IMR-90 (cell line): ENCODE results near the gene MSRB1. TPM values are rescaled to one million over a fixed set of nuclear protein-coding genes. Genes with fewer than 3 reads are reported as not detected.

ENCODE experiments used
- ATAC-seq: fragments of 200-7000 bp; cut with Tn5 transposase; 2 replicates; pipeline ENCODE4 v1.9.1; 2020; ENCODE audit warnings: low read depth, mild to moderate bottlenecking, moderate library complexity
- BruUV-seq: library from RNA; stranded (reverse); fragments of 400-500 nt; replicated peaks from 2 replicates; lab custom pipeline; 2021; lab: Mats Ljungman, UMichigan
- CTCF ChIA-PET: fragments of 300-600 bp; formaldehyde crosslinking; extraction: SDS; loops from one replicate; lab custom pipeline; 2021; ENCODE audit warnings: antibody characterized with exemption; lab: Yijun Ruan, JAX
- POLR2A ChIA-PET: fragments of 300-600 bp; sonication (Branson Sonifier 250); formaldehyde crosslinking; loops from one replicate; lab custom pipeline; 2022; ENCODE audit warnings: antibody characterized with exemption; ENCODE audit not compliant: unreplicated experiment; lab: Charles Lee
- DNase-seq: peaks from one replicate; pipeline ENCODE4 v3.0.0; 2013
- H2AFZ ChIP-seq: replicated peaks from 2 replicates; pipeline ENCODE3; 2013; ENCODE audit warnings: low read length, mild to moderate bottlenecking; ENCODE audit not compliant: poor library complexity
- H2AK5ac ChIP-seq: 2 replicates; pipeline ENCODE4 v1.6.1; 2013; ENCODE audit warnings: low read depth, low read length, inconsistent platforms
- H2AK9ac ChIP-seq: replicated peaks from 2 replicates; pipeline ENCODE3; 2013; ENCODE audit warnings: mild to moderate bottlenecking, low read depth, low read length, moderate library complexity; ENCODE audit not compliant: poor library complexity
- H2BK120ac ChIP-seq: 2 replicates; pipeline ENCODE4 v1.6.1; 2013; ENCODE audit warnings: low read depth, low read length, inconsistent platforms
- H2BK15ac ChIP-seq: 3 replicates; pipeline ENCODE4 v1.6.1; 2013; ENCODE audit warnings: low read depth, low read length, inconsistent platforms
- H2BK20ac ChIP-seq: 2 replicates; pipeline ENCODE4 v1.6.1; 2013; ENCODE audit warnings: low read depth, mild to moderate bottlenecking, inconsistent platforms, low read length, moderate library complexity
- H2BK5ac ChIP-seq: 2 replicates; pipeline ENCODE4 v1.6.1; 2013; ENCODE audit warnings: mild to moderate bottlenecking, low read depth, low read length, inconsistent platforms; ENCODE audit not compliant: poor library complexity, severe bottlenecking
- H3K14ac ChIP-seq: replicated peaks from 2 replicates; pipeline ENCODE4 v1.6.1; 2013; ENCODE audit warnings: low read depth, low read length, inconsistent platforms
- H3K18ac ChIP-seq: 2 replicates; pipeline ENCODE4 v1.6.1; 2013; ENCODE audit warnings: low read depth, low read length, control low read depth
- H3K23ac ChIP-seq: 2 replicates; pipeline ENCODE4 v1.6.1; 2013; ENCODE audit warnings: low read depth, low read length, inconsistent platforms
- H3K27ac ChIP-seq: 2 replicates; pipeline ENCODE4 v1.5.1; 2013; ENCODE audit warnings: mild to moderate bottlenecking, control low read depth, low read length; ENCODE audit not compliant: insufficient read depth
- H3K27me3 ChIP-seq: 2 replicates; pipeline ENCODE4 v1.6.1; 2013; ENCODE audit warnings: low read length; ENCODE audit not compliant: control insufficient read depth, insufficient read depth
- H3K36me3 ChIP-seq: 2 replicates; pipeline ENCODE4 v1.6.1; 2013; ENCODE audit warnings: low read length, mixed read lengths; ENCODE audit not compliant: control insufficient read depth, insufficient read depth
- H3K4ac ChIP-seq: 2 replicates; pipeline ENCODE4 v1.6.1; 2013; ENCODE audit warnings: low read depth, low read length, inconsistent platforms
- H3K4me1 ChIP-seq: 2 replicates; pipeline ENCODE4 v1.6.1; 2013; ENCODE audit warnings: low read length, mixed read lengths; ENCODE audit not compliant: control insufficient read depth, insufficient read depth
- H3K4me2 ChIP-seq: 2 replicates; pipeline ENCODE4 v1.6.1; 2013; ENCODE audit warnings: low read depth, mild to moderate bottlenecking, control low read depth, low read length, moderate library complexity
- H3K4me3 ChIP-seq: 2 replicates; pipeline ENCODE4 v1.5.1; 2013; ENCODE audit warnings: low read depth, mild to moderate bottlenecking, control low read depth, low read length, moderate library complexity; ENCODE audit not compliant: insufficient read depth
- H3K56ac ChIP-seq: 2 replicates; pipeline ENCODE4 v1.6.1; 2013; ENCODE audit warnings: low read length, inconsistent platforms; ENCODE audit not compliant: insufficient read depth; ENCODE audit errors: extremely low read depth
- H3K79me1 ChIP-seq, 2 experiments: 2 replicates each; pipeline ENCODE4 v1.6.1; 2013; ENCODE audit warnings: low read length in 2 of 2, inconsistent platforms in 1 of 2, low read depth in 1 of 2
- H3K9ac ChIP-seq: 2 replicates; pipeline ENCODE4 v1.6.1; 2013; ENCODE audit warnings: low read depth, low read length, control low read depth
- H3K9me1 ChIP-seq: 2 replicates; pipeline ENCODE4 v1.6.1; 2013; ENCODE audit warnings: low read length, inconsistent platforms; ENCODE audit not compliant: insufficient read depth
- H3K9me3 ChIP-seq: 2 replicates; pipeline ENCODE4 v1.6.1; 2013; ENCODE audit warnings: low read length; ENCODE audit not compliant: control insufficient read depth, insufficient read depth
- H4K20me1 ChIP-seq: 2 replicates; pipeline ENCODE4 v1.6.1; 2013; ENCODE audit warnings: low read length, inconsistent platforms; ENCODE audit not compliant: insufficient read depth
- H4K5ac ChIP-seq: 2 replicates; pipeline ENCODE4 v1.6.1; 2013; ENCODE audit warnings: mild to moderate bottlenecking, low read depth, low read length, control low read depth
- H4K8ac ChIP-seq, 2 experiments: 2 replicates each; pipeline ENCODE4 v1.6.1; 2013; ENCODE audit warnings: low read depth in 2 of 2, low read length in 2 of 2, control low read depth in 1 of 2, inconsistent platforms in 1 of 2
- H4K91ac ChIP-seq: 2 replicates; pipeline ENCODE4 v1.6.1; 2013; ENCODE audit warnings: low read depth, low read length, inconsistent platforms; ENCODE audit not compliant: insufficient read depth
- ELK1 ChIP-seq: fragments of 150-350 bp; IDR thresholded peaks from 2 replicates; pipeline ENCODE4 v1.6.1; 2016; ENCODE audit warnings: low read depth, mild to moderate bottlenecking, low read length, moderate library complexity, borderline replicate concordance
- NFE2L2 ChIP-seq: fragments of 150-350 bp; IDR thresholded peaks from 2 replicates; pipeline ENCODE4 v1.6.1; 2016; ENCODE audit warnings: low read depth, mild to moderate bottlenecking, low read length
- RCOR1 ChIP-seq: IDR thresholded peaks from 2 replicates; pipeline ENCODE4 v1.6.1; 2012; ENCODE audit warnings: mild to moderate bottlenecking, low read length, improper control_type of control experiment; ENCODE audit not compliant: insufficient replicate concordance
- RFX5 ChIP-seq: IDR thresholded peaks from 2 replicates; pipeline ENCODE4 v1.8.0; 2012; ENCODE audit warnings: low read depth, mild to moderate bottlenecking, low read length, moderate library complexity
- SMC3 ChIP-seq: fragments of 150-350 bp; IDR thresholded peaks from 2 replicates; pipeline ENCODE4 v1.6.1; 2016; ENCODE audit warnings: low read depth, mild to moderate bottlenecking, antibody characterized with exemption, low read length, moderate library complexity
- USF2 ChIP-seq: fragments of 150-350 bp; IDR thresholded peaks from 2 replicates; pipeline ENCODE4 v1.6.1; 2017; ENCODE audit warnings: mild to moderate bottlenecking, antibody characterized with exemption, low read length, low read depth
- WGBS, 2 experiments: methylation state at CpG; one replicate each; pipeline versions ENCODE4 v1.1.5 to v1.1.7; 2013; ENCODE audit warnings: missing lambda C conversion rate in 2 of 2; ENCODE audit not compliant: insufficient read length in 1 of 2; ENCODE audit errors: extremely low coverage in 2 of 2; 5-methylcytosine and 5-hydroxymethylcytosine counted together
- dilution Hi-C: fragments of 300-500 bp; cut with HindIII; formaldehyde crosslinking; loops from one replicate; pipeline ENCODE4 v1.14.3; 2018; ENCODE audit warnings: low sequenced_read_pairs; ENCODE audit not compliant: unreplicated experiment
- in situ Hi-C: fragments of 300-500 bp; cut with MboI; formaldehyde crosslinking; loops from 3 replicates; pipeline ENCODE4 v1.14.3; 2019; ENCODE audit warnings: low sequenced_read_pairs, inconsistent platforms, mixed read lengths
- intact Hi-C: fragments of 100-400 bp; cut with micrococcal nuclease; formaldehyde crosslinking; loops from 2 replicates; pipeline ENCODE4 v1.10.0; 2022
- polyA plus RNA-seq, 3 experiments: library from polyadenylated mRNA; depleted of rRNA; stranded (reverse); fragments of >200 nt; gene quantifications; 2 replicates each; pipeline ENCODE4 v1.2.3, GENCODE V29; 2012; ENCODE audit warnings: low replicate concordance in 1 of 3
- total RNA-seq: library from RNA; depleted of rRNA; stranded (reverse); fragments of >200 nt; gene quantifications from 2 replicates; pipeline ENCODE4 v1.2.3, GENCODE V29; 2012

MSRB1 gene
- total and polyA plus RNA-seq, 2 of the 4 experiments (the other 2 are of a cell fraction) = 17.0 to 32.3 TPM

- TF ChIP-seq NFE2L2 (no peak), USF2 (no peak), RFX5 (no peak), RCOR1 (no peak), SMC3 (no peak)
These were observed 13.9 kb downstream of the MSRB1 start (continued) for GRCh38 chr16:1929105-1929504.

GRCh38 chr16:1926271-1926670, 16.7 kb downstream of the MSRB1 start:
- WGBS, 2 experiments = 30% methylated on average over 2 of the region's 11 CpGs; no CpG with 5 or more reads in 1 of the 2 experiments
- in situ Hi-C loops (no loop called here), intact Hi-C loops (no loop called here), dilution Hi-C loops (no loop called here)
- H2BK5ac ChIP-seq = no peak overlapping the region
- no peak overlapping the region for H4K91ac ChIP-seq
- POLR2A ChIA-PET = interaction anchor here (0.5 kb wide), 1 partner anchor 47 kb away, joined by 4 read pairs; no protein-coding TSS in a partner anchor
- no peaks in the 10 kb centered on the region for H4K20me1 ChIP-seq
- H3K4me3 ChIP-seq = no peak overlapping the region
- H2AFZ ChIP-seq = no peak overlapping the region
- H3K56ac ChIP-seq = no peak overlapping the region
- no peaks in the 10 kb centered on the region for H3K36me3 ChIP-seq
- no peak overlapping the region for H4K8ac ChIP-seq
- H2AK5ac ChIP-seq = no peak overlapping the region
- no peak overlapping the region for H2BK120ac ChIP-seq
- H3K9me3 ChIP-seq = no peaks in the 10 kb centered on the region; the same call in 1 of the 2 replicates
- H3K14ac ChIP-seq = no peak overlapping the region
- no peaks in the 10 kb centered on the region for H3K4me1 ChIP-seq
- ATAC-seq (no peak), DNase-seq (no peak)
- no peak overlapping the region for H2BK15ac ChIP-seq
- no peak overlapping the region for H2AK9ac ChIP-seq
- H3K9me1 ChIP-seq = no peaks in the 10 kb centered on the region
- no peaks in the 10 kb centered on the region for H3K79me1 ChIP-seq
- TF ChIP-seq ELK1 = no peak
- H2BK20ac ChIP-seq = no peak overlapping the region
- H3K18ac ChIP-seq = no peak overlapping the region
- H3K9ac ChIP-seq = no peak overlapping the region
- BruUV-seq = no TSS peak
- no peak overlapping the region for H3K23ac ChIP-seq
- peaks cover 31% of the 10 kb centered on the region for H3K27me3 ChIP-seq
- H3K4ac ChIP-seq = no peak overlapping the region
- CTCF ChIA-PET = no interaction called here
- no peak overlapping the region for H3K27ac ChIP-seq
- no peak overlapping the region for H4K5ac ChIP-seq
- H3K4me2 ChIP-seq = no peak overlapping the region
